GM13976 (cell line): ENCODE data around the gene EPHB3.

Experiments used
- DNase-seq: peaks from one replicate; pipeline ENCODE4 v3.0.0; 2012; ENCODE audit warnings: low spot score
- in situ Hi-C: fragments of 300-500 bp; cut with MboI; formaldehyde crosslinking; loops from one replicate; pipeline ENCODE4 v1.12.0; 2022; ENCODE audit warnings: low sequenced_read_pairs, mixed read lengths, inconsistent platforms; ENCODE audit not compliant: unreplicated experiment
- TF ChIP-seq, protein P1 (sequence below): IDR thresholded peaks from 2 replicates; pipeline ENCODE4 v1.5.1; 2012; ENCODE audit warnings: borderline replicate concordance, mild to moderate bottlenecking; ENCODE audit not compliant: insufficient read depth; ENCODE audit errors: extremely low read depth, missing control alignments, control extremely low read depth

Gene EPHB3

DNA sequence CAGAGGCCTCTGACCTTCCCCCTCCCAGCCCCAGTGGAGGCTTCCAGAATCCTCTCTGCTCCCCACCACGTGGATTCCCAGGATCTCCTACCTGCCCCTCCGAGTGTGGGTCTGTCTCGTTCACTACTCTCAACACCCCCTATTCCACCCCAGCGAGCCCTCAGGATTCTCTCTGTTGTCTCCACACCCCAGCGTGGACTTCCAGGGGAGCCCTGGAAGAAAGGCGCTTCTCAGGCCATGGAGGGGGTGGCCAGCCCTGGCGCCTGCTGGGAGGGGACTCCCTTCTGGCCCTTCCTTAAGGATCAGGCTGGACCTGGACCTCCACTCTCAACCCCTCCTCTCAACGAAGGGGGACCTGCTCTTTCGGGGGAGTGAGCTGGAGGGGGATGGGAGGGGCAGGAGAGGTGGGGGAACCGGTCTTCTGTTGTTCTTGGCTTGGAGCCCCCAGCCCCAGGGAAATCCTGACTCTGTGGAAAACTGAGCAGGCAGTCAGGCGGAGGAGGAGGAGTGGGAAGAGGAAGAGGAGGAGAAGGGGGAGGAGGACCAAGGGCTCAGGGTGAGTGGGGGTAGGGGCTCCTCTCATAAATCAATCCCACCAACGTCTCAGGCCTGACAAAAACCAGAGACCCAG, 32.9 kb downstream of the EPHB3 start:
- DNase-seq = no peak
- TF ChIP-seq, protein P1, sequence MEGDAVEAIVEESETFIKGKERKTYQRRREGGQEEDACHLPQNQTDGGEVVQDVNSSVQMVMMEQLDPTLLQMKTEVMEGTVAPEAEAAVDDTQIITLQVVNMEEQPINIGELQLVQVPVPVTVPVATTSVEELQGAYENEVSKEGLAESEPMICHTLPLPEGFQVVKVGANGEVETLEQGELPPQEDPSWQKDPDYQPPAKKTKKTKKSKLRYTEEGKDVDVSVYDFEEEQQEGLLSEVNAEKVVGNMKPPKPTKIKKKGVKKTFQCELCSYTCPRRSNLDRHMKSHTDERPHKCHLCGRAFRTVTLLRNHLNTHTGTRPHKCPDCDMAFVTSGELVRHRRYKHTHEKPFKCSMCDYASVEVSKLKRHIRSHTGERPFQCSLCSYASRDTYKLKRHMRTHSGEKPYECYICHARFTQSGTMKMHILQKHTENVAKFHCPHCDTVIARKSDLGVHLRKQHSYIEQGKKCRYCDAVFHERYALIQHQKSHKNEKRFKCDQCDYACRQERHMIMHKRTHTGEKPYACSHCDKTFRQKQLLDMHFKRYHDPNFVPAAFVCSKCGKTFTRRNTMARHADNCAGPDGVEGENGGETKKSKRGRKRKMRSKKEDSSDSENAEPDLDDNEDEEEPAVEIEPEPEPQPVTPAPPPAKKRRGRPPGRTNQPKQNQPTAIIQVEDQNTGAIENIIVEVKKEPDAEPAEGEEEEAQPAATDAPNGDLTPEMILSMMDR = no peak
- in situ Hi-C loops = no loop called here

DNA sequence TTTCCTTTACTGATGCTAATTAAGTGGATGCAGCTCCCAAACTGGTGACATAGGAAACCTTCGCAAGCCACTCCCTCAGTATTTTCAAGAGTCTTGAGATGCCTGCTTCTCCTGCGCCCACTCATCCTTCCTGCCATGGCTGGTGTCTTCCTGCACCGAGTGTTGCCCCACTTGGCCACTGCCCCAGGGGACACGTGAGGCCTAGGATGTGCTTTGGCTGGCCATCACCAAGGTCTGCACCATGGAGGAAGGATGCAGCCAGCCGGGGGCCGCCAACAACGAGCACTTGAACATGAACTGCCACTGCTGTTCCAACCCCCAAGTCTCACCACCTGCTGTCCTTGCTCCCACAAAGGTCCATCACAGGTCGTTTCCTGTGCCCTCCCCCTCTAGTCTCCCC, 34.1 kb downstream of the EPHB3 start:
- in situ Hi-C loops = no loop called here
- TF ChIP-seq, protein P1 = no peak

DNA sequence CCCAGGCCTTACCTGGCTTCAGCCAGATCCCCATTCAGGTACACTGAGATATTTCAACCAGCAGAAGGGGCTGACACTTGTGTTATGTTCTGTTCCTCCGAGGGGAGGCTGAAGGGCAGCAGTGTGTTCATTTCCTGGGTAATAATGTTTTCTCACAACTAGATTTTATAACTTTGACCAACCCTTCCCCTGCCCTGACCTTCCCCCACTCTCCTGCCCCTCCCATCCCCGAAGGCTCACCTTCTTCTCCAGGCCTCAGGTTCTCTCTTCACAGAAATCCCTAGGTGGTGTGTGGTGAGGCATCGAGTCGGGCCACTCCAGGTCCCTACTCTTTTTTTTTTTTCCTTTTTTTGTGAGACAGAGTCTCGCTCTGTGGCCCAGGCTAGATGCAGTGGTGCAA, 34.6 kb downstream of the EPHB3 start:
- TF ChIP-seq, protein P1 = no peak
- no peak for DNase-seq
- in situ Hi-C loops = no loop called here

More for the DNA sequence above, 34.1 kb downstream of the EPHB3 start:
- no peak for DNase-seq

DNA sequence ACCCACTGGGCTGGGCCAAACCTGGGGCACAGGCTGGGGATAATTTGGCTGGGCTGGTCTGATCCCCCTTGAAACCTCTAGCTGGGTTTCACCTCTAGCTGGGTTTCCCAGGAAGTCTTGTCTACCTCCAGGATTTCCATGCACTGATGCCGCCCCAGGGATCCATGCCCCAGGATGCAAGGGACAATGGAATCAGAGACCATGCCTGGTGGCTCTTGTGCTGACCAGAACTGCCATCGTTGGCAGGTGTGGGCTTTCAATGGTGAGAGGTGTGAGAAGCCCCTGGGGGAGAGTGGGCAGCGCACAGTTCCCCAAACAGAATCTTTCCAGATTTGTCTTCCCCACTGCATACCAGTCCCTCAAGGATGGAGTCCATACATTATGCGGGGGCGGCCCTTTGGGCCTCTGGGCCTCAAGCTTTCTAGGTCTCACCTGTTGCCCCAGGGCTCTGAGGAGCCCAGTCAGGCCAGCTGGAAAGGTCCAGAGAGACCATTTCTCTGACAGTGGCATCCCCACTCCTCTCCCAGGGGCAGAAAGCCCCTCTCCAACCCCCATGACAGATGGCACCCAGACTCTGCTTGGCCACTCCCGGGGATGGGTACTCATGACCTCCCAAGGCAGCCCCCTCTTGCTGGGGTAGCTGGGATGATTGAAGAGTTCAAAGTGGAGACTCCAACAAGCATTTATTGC, 35.4 kb downstream of the EPHB3 start:
- no peak for DNase-seq
- in situ Hi-C loops = no loop called here
- TF ChIP-seq, protein P1 = no peak

DNA sequence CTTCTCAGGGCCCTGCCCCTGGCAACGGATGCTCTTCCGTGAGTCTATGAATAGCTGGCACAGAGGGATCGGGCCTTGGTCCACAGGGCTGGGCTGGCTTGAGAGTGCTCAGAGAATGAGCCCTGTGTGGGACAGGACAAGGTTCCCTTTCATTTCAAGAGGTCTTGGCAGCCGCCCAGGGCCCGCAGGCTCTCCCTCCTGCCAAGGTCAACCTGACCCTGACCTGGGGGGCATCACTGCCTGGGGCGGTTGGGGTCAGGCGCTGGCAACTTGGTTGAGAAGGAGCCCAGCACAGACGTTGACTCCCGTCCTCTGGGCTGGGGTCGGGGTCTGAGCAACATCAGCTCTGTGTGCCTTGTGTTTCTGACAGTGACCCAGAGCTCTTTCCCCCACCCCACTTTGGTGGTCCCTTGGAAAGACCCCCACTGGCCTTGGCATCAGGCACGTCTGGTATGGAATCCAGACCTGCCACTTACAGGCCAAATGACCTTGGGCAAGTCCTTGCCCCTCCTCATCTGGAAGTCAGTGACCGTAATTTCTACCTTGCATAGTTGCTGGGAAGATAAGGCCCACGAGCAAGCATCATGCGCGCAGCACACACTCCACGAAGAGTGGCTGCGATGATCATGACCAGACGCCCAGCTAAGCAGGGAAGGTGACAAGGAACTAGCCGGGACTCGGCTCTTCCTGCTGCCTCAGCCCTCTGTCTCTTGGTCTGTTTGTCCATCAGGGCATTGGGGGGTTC, 36.4 kb downstream of the EPHB3 start:
- in situ Hi-C loops = no loop called here
- DNase-seq = no peak
- TF ChIP-seq, protein P1 = no peak

DNA sequence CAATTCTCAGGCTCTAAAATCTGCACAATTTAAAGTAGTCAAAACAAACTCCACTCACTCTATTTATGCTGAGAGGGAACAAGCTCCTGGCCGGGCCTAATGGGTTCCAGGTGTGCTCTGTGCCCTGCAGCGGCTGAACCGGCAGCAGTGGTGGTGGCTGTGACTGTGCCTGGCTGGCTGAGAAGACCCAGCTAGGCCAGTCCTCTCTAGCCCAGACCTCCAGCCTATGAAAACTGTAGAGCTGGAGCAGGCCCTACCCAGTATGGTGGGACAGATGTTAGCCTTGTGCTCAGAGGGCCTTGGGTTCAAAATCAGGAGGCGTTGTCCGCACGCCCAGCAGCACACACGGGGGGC, 37.0 kb downstream of the EPHB3 start:
- in situ Hi-C loops = no loop called here
- DNase-seq = no peak
- TF ChIP-seq, protein P1 = no peak
